ENCODE data around the gene CORO7. TPM values are rescaled to one million over a fixed set of nuclear protein-coding genes. Genes with fewer than 3 reads are reported as not detected.
A peak's percentile ranks its signal among the peaks of the same experiment; 100 is the strongest.
"Not testable (repeated sequence)": the region's sequence is repeated elsewhere in the genome, so short reads cannot be mapped to it uniquely, and the experiment has no call there.

The CORO7 gene
- total RNA-seq, 1 donor from 2014 or later: 11.6 TPM

DNA sequence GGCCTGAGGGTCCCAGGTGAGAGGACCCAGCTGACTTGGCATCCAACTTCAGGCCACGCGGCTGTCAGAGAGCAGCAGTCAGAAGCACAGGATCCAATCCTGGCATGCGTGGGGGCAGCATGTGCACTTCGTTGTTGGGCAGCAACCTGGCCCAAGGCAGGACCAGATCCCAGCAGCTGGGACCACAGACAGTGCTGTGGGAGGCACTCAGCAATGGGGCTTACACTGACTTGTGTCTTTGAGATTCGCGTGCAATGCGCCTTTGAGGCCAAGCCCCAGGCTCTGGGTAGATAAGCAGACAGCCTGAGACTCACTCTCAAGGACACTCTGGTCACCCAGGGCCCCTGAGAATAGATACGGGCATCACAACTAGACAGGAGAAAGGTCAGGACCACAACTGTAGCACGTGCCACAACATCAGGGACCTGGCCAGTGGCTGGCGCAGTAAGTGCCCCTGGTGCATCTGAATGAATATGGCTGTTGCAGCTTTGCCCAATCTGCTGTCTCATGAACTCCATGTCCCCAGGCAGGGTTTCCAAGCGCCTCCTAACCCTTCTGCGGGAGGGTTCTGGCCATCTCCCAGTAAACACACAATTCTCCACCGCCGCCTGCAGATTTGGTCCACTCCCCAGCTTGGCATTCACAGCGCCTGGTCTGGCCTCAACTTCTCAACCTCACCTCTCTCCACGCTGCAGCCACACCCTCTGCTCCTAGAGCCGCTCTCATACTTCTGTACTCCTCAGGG, 68.5 kb downstream of the CORO7 start:
- ATAC-seq (ENCODE audit: poor library complexity): peak; percentile 9
- DNase-seq: no peak
- intact Hi-C loops (cut with DNase I): no loop called here

DNA sequence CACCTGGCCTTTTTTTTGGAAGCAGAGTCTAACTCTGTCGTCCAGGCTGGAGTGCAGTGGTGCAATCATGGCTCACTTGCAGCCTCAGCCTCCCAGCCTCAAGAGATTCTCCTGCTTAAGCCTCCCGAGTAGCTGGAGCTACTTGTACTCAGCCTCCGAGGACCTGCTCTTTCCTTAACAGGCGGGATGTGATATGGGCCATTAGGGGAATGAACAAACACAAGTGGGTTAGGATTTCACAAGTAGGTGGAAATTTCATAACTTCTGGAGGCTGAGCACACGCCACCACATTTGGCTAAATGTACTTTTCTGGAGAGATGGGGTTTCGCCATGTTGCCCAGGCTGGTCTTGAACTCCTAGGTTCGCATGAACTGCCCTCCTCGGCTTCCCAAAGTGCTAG, 69.4 kb downstream of the CORO7 start:
- ATAC-seq (ENCODE audit: poor library complexity) (no peak), DNase-seq (no peak)
- intact Hi-C loops (cut with DNase I): no loop called here

DNA sequence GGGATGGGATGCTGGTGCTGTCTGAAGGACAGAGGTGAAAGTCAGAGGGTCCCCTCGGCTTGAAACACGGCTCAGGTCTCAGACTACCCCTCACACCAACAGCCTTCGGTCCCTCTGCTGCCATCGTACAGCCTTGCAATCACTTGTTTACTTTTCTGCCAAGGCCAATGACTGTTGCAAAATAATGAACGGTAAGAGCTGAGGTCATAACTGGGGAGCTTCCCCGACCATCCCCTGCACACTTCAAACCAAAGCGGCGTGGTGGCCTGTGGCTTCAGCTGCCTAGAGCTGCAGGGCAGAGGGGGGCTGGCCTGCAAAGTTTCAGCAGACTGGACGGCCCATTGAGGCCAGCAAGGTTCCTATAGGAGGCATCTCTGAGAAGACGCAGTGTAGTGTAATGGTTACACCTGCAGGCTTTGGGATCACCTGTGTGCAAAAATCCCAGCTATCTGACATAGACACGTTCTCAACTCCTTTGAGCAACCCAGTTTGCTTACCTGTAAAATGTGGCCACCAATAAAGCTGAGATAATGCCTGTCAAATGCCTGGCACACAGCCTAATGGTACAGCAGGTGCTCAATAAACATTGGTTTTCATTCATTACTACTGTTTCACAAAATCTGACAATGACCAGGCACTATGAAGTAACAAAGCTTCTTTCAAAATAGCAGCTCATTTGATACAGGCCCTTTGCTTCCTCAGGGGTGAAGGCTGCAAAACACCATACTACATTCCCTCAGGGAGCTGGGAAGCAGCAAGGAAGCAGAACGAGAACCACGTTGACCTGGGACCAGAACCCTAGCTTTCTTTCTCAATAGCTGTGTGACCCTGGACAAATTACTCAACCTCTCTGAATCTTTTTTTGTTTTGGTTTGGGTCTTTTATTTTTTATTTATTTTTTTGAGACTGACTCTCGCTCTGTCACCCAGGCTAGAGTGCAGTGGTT, 70.3 kb downstream of the CORO7 start:
- DNase-seq (no peak), ATAC-seq (ENCODE audit: poor library complexity) (no peak)
- intact Hi-C loops (cut with DNase I): no loop called here

DNA sequence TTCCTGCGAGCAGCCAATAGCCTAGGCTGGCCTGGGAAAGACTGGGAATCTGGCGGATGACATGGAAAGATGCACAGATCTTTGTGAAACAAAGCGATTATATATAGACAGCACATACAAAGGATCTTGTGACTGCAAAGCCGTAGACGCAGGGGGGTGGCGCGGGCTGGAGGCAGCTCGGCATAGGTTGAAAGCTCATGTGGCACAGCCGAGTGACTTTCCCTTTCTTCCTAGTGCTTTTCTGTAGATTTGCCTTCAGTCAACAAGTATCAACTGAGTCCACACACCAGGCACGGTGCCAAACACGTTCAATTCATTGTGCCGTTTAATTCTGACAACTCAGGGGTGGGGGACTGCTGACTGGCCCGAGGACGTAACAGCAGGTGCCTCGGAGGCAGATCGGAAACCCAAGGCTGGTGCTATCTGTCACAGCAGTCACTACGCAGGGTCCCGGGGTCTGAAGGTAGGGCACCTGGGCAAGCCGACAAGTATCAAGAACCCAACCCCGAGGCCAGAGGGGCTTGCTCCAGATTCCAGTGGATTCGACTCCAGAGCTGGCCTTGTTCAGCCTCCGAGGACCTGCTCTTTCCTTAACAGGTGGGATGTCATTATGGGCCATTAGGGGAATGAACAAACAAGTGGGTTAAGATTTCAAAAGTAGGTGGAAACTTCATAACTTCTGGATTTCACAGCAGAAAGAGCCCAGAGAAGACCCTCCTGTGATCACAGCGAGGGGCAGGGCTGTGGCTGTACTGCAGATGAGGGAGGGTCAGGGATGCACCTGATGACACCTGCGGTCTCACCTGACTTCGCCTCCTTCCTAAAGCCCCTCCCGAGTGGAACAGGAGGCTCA, 71.2 kb downstream of the CORO7 start:
- intact Hi-C loops (cut with DNase I): no loop called here
- ATAC-seq (ENCODE audit: poor library complexity): no peak
- no peak for DNase-seq

DNA sequence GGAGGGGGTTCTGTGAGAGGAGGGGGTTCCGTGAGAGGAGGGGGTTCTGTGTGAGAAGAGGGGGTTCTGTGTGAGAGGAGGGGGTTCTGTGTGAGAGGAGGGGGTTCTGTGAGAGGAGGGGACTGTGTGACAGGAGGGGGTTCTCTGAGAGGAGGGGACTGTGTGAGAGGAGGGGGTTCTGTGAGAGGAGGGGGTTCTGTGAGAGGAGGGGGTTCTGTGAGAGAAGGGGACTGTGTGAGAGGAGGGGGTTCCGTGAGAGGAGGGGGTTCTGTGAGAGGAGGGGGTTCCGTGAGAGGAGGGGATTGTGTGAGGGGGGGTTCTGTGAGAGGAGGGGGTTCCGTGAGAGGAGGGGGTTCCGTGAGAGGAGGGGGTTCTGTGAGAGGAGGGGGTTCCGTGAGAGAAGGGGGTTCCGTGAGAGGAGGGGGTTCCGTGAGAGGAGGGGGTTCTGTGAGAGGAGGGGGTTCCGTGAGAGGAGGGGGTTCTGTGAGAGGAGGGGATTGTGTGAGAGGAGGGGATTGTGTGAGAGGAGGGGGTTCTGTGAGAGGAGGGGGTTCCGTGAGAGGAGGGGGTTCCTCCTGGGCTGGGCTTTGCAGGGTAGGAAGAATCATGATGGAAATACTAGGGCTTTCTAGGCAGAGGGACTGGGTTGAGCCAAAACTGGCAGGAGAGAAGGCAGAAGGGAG, 72.0 kb downstream of the CORO7 start:
- intact Hi-C loops (cut with DNase I); DNase-seq; ATAC-seq (ENCODE audit: poor library complexity): not testable (repeated sequence)

DNA sequence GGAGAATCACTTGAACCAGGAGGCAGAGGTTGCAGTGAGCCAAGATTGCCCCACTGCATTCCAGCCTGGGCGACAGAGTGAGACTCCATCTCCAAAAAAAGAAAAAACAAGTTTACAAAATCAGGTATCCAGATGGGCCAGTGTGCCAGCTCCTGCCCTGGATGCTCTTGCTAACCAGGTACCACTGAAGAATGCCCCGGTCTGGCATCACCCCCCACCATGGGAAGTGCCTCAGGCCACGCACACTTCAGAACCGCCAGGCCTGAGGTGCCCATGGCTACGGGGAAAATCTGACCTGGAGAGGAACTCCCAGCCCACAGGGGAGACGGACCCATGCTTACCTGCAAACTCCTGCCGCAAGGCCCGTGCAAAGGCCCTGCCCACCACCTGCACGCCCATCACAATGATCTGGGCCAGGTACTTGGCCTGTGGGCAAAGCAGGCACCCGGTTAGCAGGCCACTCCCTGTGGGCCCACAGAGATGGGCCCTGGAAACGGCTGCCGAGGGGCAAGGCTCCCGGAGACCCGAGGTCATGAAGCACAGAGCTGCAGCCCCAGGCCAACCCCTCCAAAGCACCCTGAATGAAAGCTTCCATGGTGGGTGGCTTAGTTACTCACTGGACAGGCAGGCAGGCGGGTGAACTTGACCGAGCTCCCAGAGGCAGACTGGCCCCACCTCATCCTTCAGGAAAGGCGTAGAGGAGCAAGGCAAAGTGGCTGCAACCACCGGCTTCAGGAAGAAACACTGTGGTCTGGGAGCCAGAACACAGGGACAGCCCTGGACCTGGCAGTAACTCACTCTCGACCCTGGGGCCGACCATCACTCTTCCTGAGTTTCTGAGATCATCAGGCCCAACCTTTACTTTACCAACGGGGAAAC, 73.3 kb downstream of the CORO7 start:
- no peak for ATAC-seq (ENCODE audit: poor library complexity)
- DNase-seq: no peak
- intact Hi-C loops (cut with DNase I): no loop called here

DNA sequence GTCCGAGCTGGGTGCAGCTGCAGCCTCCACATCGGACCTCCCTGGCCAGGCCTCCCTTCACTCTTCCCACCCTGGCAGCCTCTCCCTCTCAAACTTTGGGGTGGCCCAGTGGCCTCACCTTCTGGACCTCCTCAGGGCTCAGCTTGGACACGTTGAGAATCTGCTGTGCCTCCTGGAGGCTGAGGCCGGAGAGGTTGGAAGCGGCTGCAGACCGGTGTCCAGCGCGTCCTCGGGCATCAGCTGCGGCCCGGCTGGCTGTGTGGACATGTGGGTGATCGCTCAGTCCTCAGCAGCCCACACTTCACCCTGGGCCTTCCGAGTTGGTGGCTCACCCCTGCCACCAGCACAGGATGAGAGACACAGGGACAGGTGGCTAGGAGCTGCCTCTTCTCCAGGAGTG, 75.1 kb downstream of the CORO7 start:
- no peak for ATAC-seq (ENCODE audit: poor library complexity)
- intact Hi-C loops (cut with DNase I): no loop called here
- DNase-seq: no peak

DNA sequence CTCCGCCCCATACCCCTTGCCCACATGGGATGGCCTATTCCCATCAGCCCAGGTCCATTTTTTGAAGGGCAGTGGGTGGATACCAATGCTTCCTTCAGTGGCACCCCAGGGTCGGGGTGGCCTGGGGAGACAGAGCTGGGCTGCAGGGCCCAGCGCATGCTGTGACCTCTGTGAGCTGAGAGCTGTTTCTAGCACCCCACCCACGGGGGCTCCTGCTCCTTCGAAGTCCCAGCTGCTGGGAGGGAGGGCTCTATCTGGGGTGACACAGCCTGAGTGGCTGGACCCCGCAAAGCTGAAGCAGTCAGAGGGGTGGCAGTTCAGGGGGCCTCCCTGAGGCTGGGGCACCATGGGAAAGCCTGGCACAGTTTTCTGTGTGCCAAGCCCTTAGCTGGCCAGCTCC, 76.0 kb downstream of the CORO7 start:
- DNase-seq: no peak
- intact Hi-C loops (cut with DNase I): no loop called here
- no peak for ATAC-seq (ENCODE audit: poor library complexity)

DNA sequence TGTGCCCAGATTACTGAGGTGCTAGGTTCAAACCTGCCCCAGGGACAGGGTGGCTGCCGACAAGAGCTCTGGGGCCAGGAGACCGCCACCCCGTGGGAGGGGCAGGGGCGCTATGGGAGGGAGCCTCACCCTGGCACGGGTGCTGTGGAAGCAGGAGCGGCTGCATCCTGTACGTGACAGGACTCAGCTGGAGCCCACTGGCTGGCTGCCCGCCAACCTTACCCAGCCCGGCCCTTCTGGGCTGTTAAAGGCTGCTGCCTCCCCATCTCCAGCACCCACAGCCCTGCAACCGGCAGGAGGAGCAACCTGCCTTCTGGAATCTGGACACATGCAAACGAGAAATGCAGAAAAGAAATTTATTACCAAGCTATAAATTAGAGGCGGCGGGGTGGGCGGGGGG, 76.5 kb downstream of the CORO7 start:
- intact Hi-C loops (cut with DNase I): no loop called here
- DNase-seq (peak; percentile 66), ATAC-seq (ENCODE audit: poor library complexity) (peak; percentile 5)

DNA sequence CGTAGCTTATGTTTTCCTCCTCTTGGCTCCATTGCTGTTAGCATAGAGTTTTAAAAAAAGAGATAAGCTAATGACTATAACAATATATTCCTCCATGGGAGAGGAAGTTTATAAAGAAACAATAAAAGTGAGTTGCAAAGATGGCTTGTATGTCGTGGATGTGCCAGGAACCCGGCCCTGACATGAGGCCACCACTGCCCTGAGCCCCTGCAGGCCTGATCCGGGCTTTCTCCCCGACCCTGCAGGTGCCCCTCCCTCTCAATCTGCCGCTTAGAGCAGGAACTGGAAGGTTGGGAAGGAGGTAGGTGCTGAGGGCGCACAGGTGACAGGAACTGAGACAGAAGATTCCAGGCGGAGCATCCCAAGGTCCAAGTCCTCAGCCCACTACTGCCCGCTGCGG, 76.9 kb downstream of the CORO7 start:
- intact Hi-C loops (cut with DNase I): no loop called here
- DNase-seq: no peak

DNA sequence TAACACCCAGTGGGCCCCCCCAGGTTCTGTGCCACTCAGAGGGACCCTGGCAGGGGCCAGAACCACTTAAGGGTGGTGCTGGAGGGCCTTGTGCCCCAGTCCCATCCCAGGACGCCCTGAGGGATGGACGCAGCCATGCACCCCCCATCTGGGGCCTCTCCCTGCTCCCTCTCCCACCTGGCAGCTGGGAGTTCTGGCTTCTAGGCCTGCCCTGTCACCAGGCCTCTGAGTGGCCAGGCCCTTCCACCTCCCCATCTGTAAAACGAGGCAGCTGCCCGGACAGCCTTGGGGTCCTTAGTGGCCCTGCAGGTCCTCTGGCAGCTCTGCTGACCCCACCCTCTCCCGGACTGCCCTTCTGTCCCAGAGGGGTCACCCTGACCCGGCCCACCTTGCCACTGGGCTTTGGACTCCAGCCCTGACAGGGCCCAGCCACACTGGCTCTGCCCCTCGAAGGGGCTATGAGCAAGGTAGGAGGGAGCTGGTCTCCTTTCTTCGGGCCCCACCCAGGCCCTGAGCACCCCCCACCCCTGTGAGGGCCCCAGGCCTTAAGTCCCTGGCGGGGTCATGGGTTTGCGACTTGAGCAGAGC, 77.6 kb downstream of the CORO7 start:
- ATAC-seq (ENCODE audit: poor library complexity) (no peak), DNase-seq (no peak)
- intact Hi-C loops (cut with DNase I): no loop called here

More for the DNA sequence above, 76.9 kb downstream of the CORO7 start:
- no peak for ATAC-seq (ENCODE audit: poor library complexity)

DNA sequence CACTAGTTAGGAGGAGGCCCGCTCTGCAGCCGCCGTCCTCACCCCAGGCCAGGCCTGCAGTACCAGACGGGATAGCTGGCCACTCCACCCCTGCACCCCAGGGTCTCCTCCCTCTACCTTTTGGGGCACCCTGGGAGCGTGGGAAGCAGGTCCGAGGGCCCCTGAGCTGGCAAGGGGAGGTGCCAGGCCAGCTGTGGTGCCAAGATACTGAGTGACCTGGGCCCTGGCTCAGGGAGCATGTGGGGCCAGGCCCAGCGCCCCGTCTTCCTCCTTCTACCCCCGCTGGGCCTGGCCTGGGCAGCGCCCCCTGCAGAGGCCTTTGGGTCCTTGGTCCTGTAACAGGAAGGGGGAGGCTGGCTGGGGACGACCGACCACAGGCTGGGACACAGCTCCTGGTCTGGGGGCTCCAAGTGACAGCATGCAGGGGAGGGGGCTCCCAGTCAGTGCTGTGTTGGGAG, 78.2 kb downstream of the CORO7 start:
- ATAC-seq (ENCODE audit: poor library complexity) (no peak), DNase-seq (no peak)
- intact Hi-C loops (cut with DNase I): no loop called here

DNA sequence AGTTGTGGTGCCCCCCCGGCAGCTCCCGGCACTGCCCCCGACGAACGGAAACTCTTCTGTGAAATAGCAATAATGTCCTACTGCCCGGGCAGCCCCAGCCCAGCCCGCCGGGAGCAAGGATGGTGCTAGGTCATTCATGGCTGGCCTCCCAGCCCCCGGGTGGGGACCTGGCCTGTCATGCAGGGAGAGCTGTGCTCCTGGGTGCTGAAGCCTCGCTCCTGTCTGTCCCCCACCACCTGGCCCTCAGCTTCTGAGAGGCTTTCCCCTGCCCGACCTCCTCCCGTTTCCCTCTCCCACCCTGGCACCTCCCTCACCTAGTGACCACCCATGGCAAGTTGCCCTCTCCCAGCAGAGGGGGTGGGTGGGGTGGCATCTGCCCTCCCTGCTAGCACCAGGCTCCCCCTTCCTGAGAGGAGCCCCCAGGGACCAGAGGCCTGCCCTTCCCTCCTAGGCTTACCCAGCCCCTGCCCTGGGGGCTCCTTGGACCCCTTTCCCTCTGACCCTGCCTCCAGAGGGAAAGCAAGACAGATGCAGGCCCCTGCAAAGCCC, 78.8 kb downstream of the CORO7 start:
- intact Hi-C loops (cut with DNase I): no loop called here
- ATAC-seq (ENCODE audit: poor library complexity) (no peak), DNase-seq (no peak)

DNA sequence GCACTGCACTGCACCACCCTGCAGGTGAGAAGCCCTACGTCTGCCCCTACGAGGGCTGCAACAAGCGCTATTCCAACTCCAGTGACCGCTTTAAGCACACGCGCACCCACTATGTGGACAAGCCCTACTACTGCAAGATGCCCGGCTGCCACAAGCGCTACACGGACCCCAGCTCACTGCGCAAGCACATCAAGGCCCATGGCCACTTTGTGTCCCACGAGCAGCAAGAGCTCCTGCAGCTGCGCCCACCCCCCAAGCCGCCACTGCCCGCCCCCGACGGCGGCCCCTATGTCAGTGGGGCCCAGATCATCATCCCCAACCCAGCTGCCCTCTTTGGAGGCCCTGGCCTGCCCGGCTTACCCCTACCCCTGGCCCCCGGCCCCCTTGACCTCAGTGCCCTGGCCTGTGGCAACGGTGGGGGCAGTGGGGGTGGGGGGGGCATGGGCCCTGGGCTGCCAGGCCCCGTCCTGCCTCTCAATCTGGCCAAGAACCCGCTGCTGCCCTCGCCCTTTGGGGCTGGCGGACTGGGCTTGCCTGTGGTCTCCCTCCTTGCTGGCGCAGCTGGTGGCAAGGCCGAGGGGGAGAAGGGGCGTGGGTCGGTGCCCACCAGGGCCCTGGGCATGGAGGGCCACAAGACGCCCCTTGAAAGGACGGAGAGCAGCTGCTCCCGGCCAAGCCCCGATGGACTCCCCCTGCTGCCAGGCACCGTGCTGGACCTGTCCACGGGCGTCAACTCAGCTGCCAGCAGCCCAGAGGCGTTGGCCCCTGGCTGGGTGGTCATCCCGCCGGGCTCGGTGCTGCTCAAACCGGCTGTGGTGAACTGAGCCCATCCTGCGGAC, 79.5 kb downstream of the CORO7 start:
- intact Hi-C loops (cut with DNase I): no loop called here
- ATAC-seq (ENCODE audit: poor library complexity): no peak
- DNase-seq: no peak

DNA sequence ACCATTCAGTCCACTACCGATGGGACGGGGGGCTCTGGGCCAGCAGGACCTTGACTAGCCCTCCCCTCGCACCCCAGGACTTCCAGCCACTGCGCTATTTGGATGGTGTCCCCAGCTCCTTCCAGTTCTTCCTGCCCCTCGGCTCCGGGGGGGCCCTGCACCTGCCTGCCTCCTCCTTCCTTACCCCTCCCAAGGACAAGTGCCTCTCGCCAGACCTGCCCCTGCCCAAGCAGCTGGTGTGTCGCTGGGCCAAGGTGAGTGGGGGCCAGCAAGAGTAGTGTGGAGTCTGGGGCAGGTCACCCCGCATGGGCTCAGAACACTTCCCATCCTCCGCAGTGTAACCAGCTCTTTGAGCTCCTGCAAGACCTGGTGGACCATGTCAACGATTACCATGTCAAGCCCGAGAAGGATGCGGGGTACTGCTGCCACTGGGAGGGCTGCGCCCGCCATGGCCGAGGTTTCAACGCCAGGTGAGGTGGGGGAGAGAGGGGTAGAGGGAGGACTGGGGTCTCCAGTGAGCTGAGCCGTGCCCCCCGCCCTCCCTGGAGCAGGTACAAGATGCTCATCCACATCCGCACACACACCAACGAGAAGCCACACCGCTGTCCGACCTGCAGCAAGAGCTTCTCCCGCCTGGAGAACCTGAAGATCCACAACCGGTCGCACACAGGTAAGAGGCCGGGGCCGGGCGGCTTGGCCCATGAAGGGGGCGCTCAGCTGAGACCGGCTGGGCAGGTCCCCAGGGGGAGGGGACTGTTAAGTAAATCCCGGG, 81.5 kb downstream of the CORO7 start:
- ATAC-seq (ENCODE audit: poor library complexity) (no peak), DNase-seq (no peak)
- intact Hi-C loops (cut with DNase I): no loop called here

All from Right ventricle myocardium superior (tissue), 1 donor.